Hippocampal formation (tissue), 2 donors: Measurements from ENCODE around the gene CPLANE1.
"Not testable (repeated sequence)": the region's sequence is repeated elsewhere in the genome, so short reads cannot be mapped to it uniquely, and the experiment has no call there.

Experiments
- DNase-seq, 2 donors: peaks; one replicate each; lab custom pipeline; 2025; lab: John Stamatoyannopoulos, UW

The CPLANE1 gene

GRCh38 chr5:37248970-37249814 is at the start of gene CPLANE1:
CPLANE1 (minus strand) TSS chr5:37249376; CDS start chr5:37247698, 1,678 bp downstream.
- peak; percentile 68 to 76 for DNase-seq

- not testable (repeated sequence) for DNase-seq
Measured at GRCh38 chr5:37296313-37296712, 47.1 kb upstream of the CPLANE1 start.

GRCh38 chr5:37283214-37283820 is 34.1 kb upstream of the CPLANE1 start:
- DNase-seq: no peak

- no peak for DNase-seq
Measured at GRCh38 chr5:37275511-37275910, 26.3 kb upstream of the CPLANE1 start.

- no peak for DNase-seq
Measured at GRCh38 chr5:37272511-37272910, 23.3 kb upstream of the CPLANE1 start.

GRCh38 chr5:37268100-37268499 is 18.9 kb upstream of the CPLANE1 start:
- DNase-seq: not testable (repeated sequence)

GRCh38 chr5:37255774-37256358 is 6.7 kb upstream of the CPLANE1 start:
- DNase-seq: no peak

GRCh38 chr5:37254581-37254980 is 5.4 kb upstream of the CPLANE1 start:
- no peak for DNase-seq

- no peak for DNase-seq
Measured at GRCh38 chr5:37251665-37252064, 2.5 kb upstream of the CPLANE1 start.

GRCh38 chr5:37249815-37250164 is 614 bp upstream of the CPLANE1 start:
- DNase-seq: peak in 1 of 2 donors; percentile 11

- DNase-seq: no peak
Measured at GRCh38 chr5:37248421-37248969, 681 bp downstream of the CPLANE1 start.

GRCh38 chr5:37247496-37247895 is 1.7 kb downstream of the CPLANE1 start:
- no peak for DNase-seq

GRCh38 chr5:37247036-37247435 is 2.1 kb downstream of the CPLANE1 start:
- DNase-seq: no peak

- DNase-seq: no peak
Measured at GRCh38 chr5:37234288-37234687, 14.9 kb downstream of the CPLANE1 start.

GRCh38 chr5:37226377-37226776 is 22.8 kb downstream of the CPLANE1 start:
- DNase-seq: no peak

GRCh38 chr5:37222181-37222580 is 27.0 kb downstream of the CPLANE1 start:
- DNase-seq: no peak

GRCh38 chr5:37220426-37220825 is 28.8 kb downstream of the CPLANE1 start:
- not testable (repeated sequence) for DNase-seq

GRCh38 chr5:37219384-37219783 is 29.8 kb downstream of the CPLANE1 start:
- DNase-seq: not testable (repeated sequence)

GRCh38 chr5:37217976-37218375 is 31.2 kb downstream of the CPLANE1 start:
- DNase-seq: no peak

- no peak for DNase-seq
Measured at GRCh38 chr5:37214550-37214949, 34.6 kb downstream of the CPLANE1 start.

GRCh38 chr5:37212096-37212495 is 37.1 kb downstream of the CPLANE1 start:
- no peak for DNase-seq

- DNase-seq: no peak
Measured at GRCh38 chr5:37211661-37212060, 37.5 kb downstream of the CPLANE1 start.
